RWPE1 (cell line): ENCODE results near the gene SCGN.

Experiments
- CTCF ChIA-PET: fragments of 350-600 bp; sonication (Branson Sonifier 250); formaldehyde crosslinking; extraction: SDS; loops from one replicate; lab custom pipeline; 2021; lab: Yijun Ruan, JAX
- POLR2A ChIA-PET: fragments of 400-600 bp; formaldehyde crosslinking; extraction: SDS; loops from one replicate; lab custom pipeline; 2020; ENCODE audit warnings: antibody characterized with exemption; ENCODE audit not compliant: low non-redundant PET; lab: Yijun Ruan, JAX
- DNase-seq: peaks from one replicate; pipeline ENCODE4 v3.0.0; 2012; ENCODE audit warnings: low spot score
- H3K27ac ChIP-seq: fragments of 450-650 bp; 2 replicates; pipeline ENCODE4 v1.5.1; 2017
- CTCF ChIP-seq: fragments of 450-650 bp; conservative IDR thresholded peaks from 2 replicates; pipeline ENCODE4 v1.5.1; 2017; ENCODE audit warnings: low read depth, mild to moderate bottlenecking

Gene SCGN

GRCh38 chr6:25641940-25642666, 9.9 kb upstream of the SCGN start:
- DNase-seq: no peak
- ChIA-PET CTCF (interaction anchor here (0.5 kb wide), 1 partner anchor 22 kb away, joined by 3 read pairs; no protein-coding TSS in a partner anchor), POLR2A (no interaction called here)
- no peak for TF ChIP-seq CTCF
- no peak overlapping the region for H3K27ac ChIP-seq

GRCh38 chr6:25642667-25643328, 9.2 kb upstream of the SCGN start:
- no peak for DNase-seq
- ChIA-PET POLR2A (no interaction called here), CTCF (no interaction called here)
- no peak for TF ChIP-seq CTCF
- H3K27ac ChIP-seq: no peak overlapping the region

- ChIA-PET POLR2A (no interaction called here), CTCF (no interaction called here)
- TF ChIP-seq CTCF: no peak
- no peak for DNase-seq
- no peak overlapping the region for H3K27ac ChIP-seq
Observed at GRCh38 chr6:25645916-25646315, 6.1 kb upstream of the SCGN start.

GRCh38 chr6:25649611-25650010, 2.4 kb upstream of the SCGN start:
- ChIA-PET POLR2A (no interaction called here), CTCF (no interaction called here)
- H3K27ac ChIP-seq: no peak overlapping the region
- no peak for DNase-seq
- TF ChIP-seq CTCF: no peak

GRCh38 chr6:25655723-25656122, 3.7 kb downstream of the SCGN start:
- DNase-seq: no peak
- CTCF ChIA-PET: no interaction called here
- no peak for TF ChIP-seq CTCF
- no peak overlapping the region for H3K27ac ChIP-seq
- POLR2A ChIA-PET: no interaction called here

- DNase-seq: no peak
- CTCF ChIA-PET: no interaction called here
- TF ChIP-seq CTCF: no peak
- no peak overlapping the region for H3K27ac ChIP-seq
- POLR2A ChIA-PET: no interaction called here
Observed at GRCh38 chr6:25659633-25660368, 7.8 kb downstream of the SCGN start.
